Osteoblast (primary cell): ENCODE data around the gene AKAP6. TPM values are rescaled to one million over a fixed set of nuclear protein-coding genes. Genes with fewer than 3 reads are reported as not detected.

Source experiments
- DNase-seq: peaks from one replicate; pipeline ENCODE4 v3.0.0; 2011; ENCODE audit warnings: low spot score, mixed read lengths; ENCODE audit not compliant: insufficient read length; ENCODE audit errors: missing footprints
- H2AFZ ChIP-seq: 2 replicates; pipeline ENCODE4 v1.6.0; 2011; ENCODE audit warnings: mild to moderate bottlenecking, low read length
- H3K27ac ChIP-seq: 2 replicates; pipeline ENCODE4 v1.5.1; 2011; ENCODE audit warnings: mild to moderate bottlenecking, low read depth, low read length, moderate library complexity
- H3K27me3 ChIP-seq: 2 replicates; pipeline ENCODE4 v1.6.0; 2012; ENCODE audit warnings: mild to moderate bottlenecking, control low read depth, inconsistent platforms, low read length, moderate library complexity; ENCODE audit not compliant: insufficient read depth
- H3K36me3 ChIP-seq: 2 replicates; pipeline ENCODE4 v1.5.1; 2011; ENCODE audit warnings: mild to moderate bottlenecking, low read length, control low read depth, moderate library complexity; ENCODE audit not compliant: insufficient read depth
- H3K4me1 ChIP-seq: 2 replicates; pipeline ENCODE4 v1.5.1; 2011; ENCODE audit warnings: mild to moderate bottlenecking, low read length, control low read depth, moderate library complexity; ENCODE audit not compliant: insufficient read depth
- H3K4me2 ChIP-seq: 2 replicates; pipeline ENCODE4 v1.6.0; 2011; ENCODE audit warnings: mild to moderate bottlenecking, low read length; ENCODE audit not compliant: insufficient read depth
- H3K4me3 ChIP-seq: fragments of 200-600 bp; sonication (generic); 3 replicates; pipeline ENCODE4 v1.5.1; 2012; ENCODE audit warnings: mild to moderate bottlenecking, low read length, inconsistent platforms; ENCODE audit not compliant: insufficient read depth
- H3K79me2 ChIP-seq: 2 replicates; pipeline ENCODE4 v1.6.0; 2012; ENCODE audit warnings: mild to moderate bottlenecking, low read length, control low read depth, inconsistent platforms; ENCODE audit not compliant: insufficient read depth
- H3K9me3 ChIP-seq: 2 replicates; pipeline ENCODE4 v1.5.1; 2011; ENCODE audit warnings: low read depth, low read length, control low read depth
- H4K20me1 ChIP-seq: 2 replicates; pipeline ENCODE4 v1.6.0; 2012; ENCODE audit warnings: mild to moderate bottlenecking, low read length, control low read depth; ENCODE audit not compliant: insufficient read depth
- CTCF ChIP-seq: IDR thresholded peaks from 2 replicates; pipeline ENCODE4 v1.5.1; 2011; ENCODE audit warnings: mild to moderate bottlenecking, low read depth, low read length, moderate library complexity; ENCODE audit errors: extremely low read depth
- total RNA-seq: library from RNA; depleted of rRNA; stranded (reverse); fragments of >200 nt; gene quantifications from 2 replicates; pipeline ENCODE4 v1.2.3, GENCODE V29; 2012

AKAP6 gene
- total RNA-seq, 1 donor = 2.2 TPM

- Histone ChIP-seq H2AFZ (no peak overlapping the region), H3K4me1 (peaks cover 11% of the 10 kb centered on the region)
- TF ChIP-seq CTCF = no peak
These were observed 377.8 kb downstream of the AKAP6 start for GRCh38 chr14:32706721-32707519.

GRCh38 chr14:32707742-32708500, 378.8 kb downstream of the AKAP6 start:
- no peaks in the 10 kb centered on the region for H3K27me3 ChIP-seq
- H3K79me2 ChIP-seq = no peaks in the 10 kb centered on the region
- no peak overlapping the region for H2AFZ ChIP-seq
- H3K9me3 ChIP-seq = no peaks in the 10 kb centered on the region
- no peak for TF ChIP-seq CTCF
- no peak for DNase-seq
- no peaks in the 10 kb centered on the region for H4K20me1 ChIP-seq
- H3K36me3 ChIP-seq = no peaks in the 10 kb centered on the region
- H3K27ac ChIP-seq = no peak overlapping the region
- no peak overlapping the region for H3K4me3 ChIP-seq
- H3K4me2 ChIP-seq = no peak overlapping the region
- peaks cover 11% of the 10 kb centered on the region for H3K4me1 ChIP-seq

More at GRCh38 chr14:32706721-32707519, 377.8 kb downstream of the AKAP6 start:
- Histone ChIP-seq H3K27ac (no peak overlapping the region), H3K79me2 (no peaks in the 10 kb centered on the region), H3K4me3 (no peak overlapping the region), H4K20me1 (no peaks in the 10 kb centered on the region), H3K27me3 (no peaks in the 10 kb centered on the region), H3K36me3 (no peaks in the 10 kb centered on the region), H3K4me2 (no peak overlapping the region), H3K9me3 (no peaks in the 10 kb centered on the region)
- no peak for DNase-seq

GRCh38 chr14:32709027-32709426, 379.9 kb downstream of the AKAP6 start:
- DNase-seq = peak; percentile 25
- peak overlapping the region; percentile 52 for H2AFZ ChIP-seq
- H4K20me1 ChIP-seq = no peaks in the 10 kb centered on the region
- H3K27me3 ChIP-seq = no peaks in the 10 kb centered on the region
- H3K4me1 ChIP-seq = peaks cover 11% of the 10 kb centered on the region
- peak overlapping the region; percentile 8 for H3K4me3 ChIP-seq
- no peaks in the 10 kb centered on the region for H3K9me3 ChIP-seq
- H3K27ac ChIP-seq = peak overlapping the region; percentile 74
- H3K79me2 ChIP-seq = no peaks in the 10 kb centered on the region
- H3K36me3 ChIP-seq = no peaks in the 10 kb centered on the region
- no peak for TF ChIP-seq CTCF
- peak overlapping the region; percentile 60 for H3K4me2 ChIP-seq

GRCh38 chr14:32710231-32710671, 381.2 kb downstream of the AKAP6 start:
- Histone ChIP-seq H3K79me2 (no peaks in the 10 kb centered on the region), H3K4me2 (no peak overlapping the region), H2AFZ (peak overlapping the region; percentile 44), H3K4me3 (no peak overlapping the region), H3K9me3 (no peaks in the 10 kb centered on the region), H3K4me1 (peaks cover 11% of the 10 kb centered on the region), H3K36me3 (no peaks in the 10 kb centered on the region), H3K27me3 (no peaks in the 10 kb centered on the region), H3K27ac (no peak overlapping the region), H4K20me1 (no peaks in the 10 kb centered on the region)
- no peak for DNase-seq
- TF ChIP-seq CTCF = no peak
